GM19468 (cell line): ENCODE measurements around the gene ZNF480.
A peak's percentile ranks its signal among the peaks of the same experiment; 100 is the strongest.
"Not testable (repeated sequence)": the region's sequence is repeated elsewhere in the genome, so short reads cannot be mapped to it uniquely, and the experiment has no call there.

Source experiments
- ATAC-seq: cut with Tn5 transposase; IDR thresholded peaks from one replicate; pipeline ENCODE4 v1.9.1; 2021; ENCODE audit warnings: mild to moderate bottlenecking, moderate library complexity, moderate number of reproducible peaks; ENCODE audit not compliant: unreplicated experiment; ENCODE audit errors: extremely low read depth

Gene ZNF480

DNA sequence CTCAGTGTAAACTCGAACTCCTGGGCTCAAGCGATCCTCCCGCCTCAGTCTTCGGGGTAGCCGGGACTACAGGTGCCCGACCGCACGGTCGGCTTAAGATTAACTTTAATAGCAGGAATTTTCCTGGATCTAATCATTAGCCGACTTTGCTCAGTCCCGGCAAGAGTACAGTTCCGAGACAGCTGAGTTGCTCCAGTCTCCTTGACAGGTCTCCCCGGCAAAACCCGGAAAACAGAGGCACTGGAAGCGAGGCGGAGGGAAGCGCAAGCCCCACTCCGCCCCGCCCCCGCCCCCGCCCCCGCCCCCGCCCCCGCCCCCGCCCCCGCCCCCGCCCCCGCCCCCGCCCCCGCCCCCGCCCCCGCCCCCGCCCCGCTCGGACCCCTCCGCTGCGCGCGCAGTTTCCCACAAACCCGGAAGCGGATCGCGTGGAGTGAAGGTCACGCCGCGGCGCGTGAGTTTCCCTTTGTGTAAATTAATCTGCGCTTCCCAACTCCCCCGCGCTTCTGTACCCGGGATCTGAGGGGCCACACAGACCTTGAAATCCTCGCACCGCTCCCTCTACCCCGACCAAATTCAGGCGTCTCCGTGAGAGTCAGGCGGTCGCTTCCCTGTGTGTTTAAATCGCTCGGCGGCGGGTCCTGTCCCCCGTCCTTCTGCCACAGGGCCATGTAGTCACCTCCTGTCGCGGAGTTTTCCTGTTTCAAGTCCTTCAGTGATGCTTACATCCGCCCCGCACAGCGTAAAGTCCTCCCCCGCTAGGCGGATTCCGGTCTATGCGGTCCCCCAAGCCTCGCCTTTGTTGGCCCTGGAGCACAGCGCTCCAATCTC lies at the start of gene ZNF480:
Gene ZNF480, plus strand, starts transcription at position 397 of the 828 bp plus-strand sequence. CDS start 3,244 bp downstream, outside the sequence.
- no peak for ATAC-seq

- ATAC-seq: no peak
Measured at GRCh38 chr19:52248241-52248640, 48.7 kb upstream of the ZNF480 start.

GRCh38 chr19:52258426-52258825 lies 38.5 kb upstream of the ZNF480 start:
- no peak for ATAC-seq

GRCh38 chr19:52265556-52265955 lies 31.4 kb upstream of the ZNF480 start:
- ATAC-seq: not testable (repeated sequence)

- peak; percentile 77 for ATAC-seq
Measured at GRCh38 chr19:52269338-52270261, 27.4 kb upstream of the ZNF480 start, which contains the start of gene ZNF766. Gene ZNF766, plus strand, starts transcription at chr19:52269587. Its CDS starts 27 bp downstream, at chr19:52269614.

GRCh38 chr19:52270266-52270885 lies 26.6 kb upstream of the ZNF480 start:
- no peak for ATAC-seq

- no peak for ATAC-seq
Measured at GRCh38 chr19:52273301-52273700, 23.7 kb upstream of the ZNF480 start.

DNA sequence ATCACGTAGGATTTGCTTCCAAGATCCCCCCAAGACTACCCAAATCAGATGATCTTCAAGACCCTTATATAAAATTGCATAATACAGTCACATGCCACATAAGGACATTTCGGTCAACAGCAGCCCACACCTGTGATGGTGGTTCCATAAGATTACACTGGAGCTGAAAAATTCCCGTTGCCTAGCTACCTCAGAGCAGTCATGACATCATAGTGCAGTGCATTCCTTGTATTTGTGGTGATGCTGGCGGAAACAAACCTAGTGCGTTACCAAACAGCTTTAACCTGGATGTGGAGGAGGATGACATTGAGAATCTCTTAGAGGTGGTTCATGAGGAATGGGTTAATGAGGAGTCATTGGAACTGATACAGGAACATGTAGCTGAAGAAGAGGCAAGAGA lies 22.8 kb upstream of the ZNF480 start:
- no peak for ATAC-seq

GRCh38 chr19:52275988-52276387 lies 21.0 kb upstream of the ZNF480 start:
- no peak for ATAC-seq

DNA sequence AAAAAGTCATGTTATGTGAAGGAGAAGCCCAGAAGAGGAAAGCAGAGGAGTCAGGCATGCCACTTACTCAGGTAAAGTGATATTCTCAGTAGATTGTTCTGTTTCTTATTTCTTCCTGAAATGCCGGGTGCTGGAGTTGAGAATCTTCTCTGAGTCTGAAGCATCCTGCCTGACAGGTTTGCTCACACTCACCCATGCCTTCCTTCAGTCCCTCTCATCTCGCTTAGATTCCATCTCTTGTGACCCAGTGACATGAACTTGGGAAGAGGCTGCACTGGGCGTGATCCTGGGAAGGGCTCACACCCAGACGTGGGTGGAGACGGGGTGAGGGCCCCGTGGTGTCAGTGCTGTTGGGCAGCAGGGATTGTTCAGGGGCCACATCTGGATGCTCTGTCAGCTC lies 19.5 kb upstream of the ZNF480 start:
- no peak for ATAC-seq

GRCh38 chr19:52286256-52286655 lies 10.7 kb upstream of the ZNF480 start:
- ATAC-seq: no peak

DNA sequence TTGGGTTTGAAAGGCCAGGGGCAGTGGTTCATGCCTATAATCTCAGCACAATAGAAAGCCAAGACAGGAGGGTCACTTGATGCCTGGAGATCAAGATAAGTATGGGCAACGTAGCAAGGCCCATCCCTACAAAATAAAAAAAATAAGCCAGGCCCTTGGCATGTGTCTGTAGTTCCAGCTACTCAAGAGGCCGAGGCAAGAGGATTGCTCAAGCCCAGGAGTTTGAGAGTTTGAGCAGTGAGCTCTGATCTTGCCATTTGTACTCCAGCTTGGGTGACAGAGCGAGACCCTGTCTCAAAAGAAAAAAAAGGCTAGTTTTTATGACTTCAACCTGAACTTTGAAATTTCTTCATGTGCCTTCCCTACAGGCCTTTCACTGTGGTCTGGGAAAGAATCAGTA lies 5.2 kb upstream of the ZNF480 start:
- ATAC-seq: no peak

GRCh38 chr19:52292946-52293345 lies 4.0 kb upstream of the ZNF480 start:
- ATAC-seq: not testable (repeated sequence)

- no peak for ATAC-seq
Measured at GRCh38 chr19:52296400-52296772, 583 bp upstream of the ZNF480 start.

GRCh38 chr19:52297601-52298364 lies 814 bp downstream of the ZNF480 start:
- ATAC-seq: no peak

DNA sequence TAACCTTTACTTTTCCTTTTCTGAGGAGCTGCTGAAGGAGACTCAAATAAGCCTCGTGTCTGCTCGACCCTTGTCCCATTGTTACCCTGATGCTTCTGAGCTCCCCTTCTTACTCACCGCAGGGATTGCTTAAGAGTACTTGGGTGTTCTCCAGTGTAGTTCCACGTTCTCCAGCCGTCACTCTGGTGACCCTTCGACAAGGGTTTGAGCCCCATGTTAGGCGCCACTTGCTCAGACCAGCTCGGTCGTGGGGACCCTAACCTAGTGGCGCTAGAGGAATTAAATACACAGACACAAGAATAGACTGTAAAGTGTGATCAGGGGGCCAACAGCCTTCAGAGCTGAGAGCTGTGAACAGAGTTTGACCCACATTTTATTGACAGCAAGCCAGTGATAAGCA lies 10.3 kb downstream of the ZNF480 start:
- no peak for ATAC-seq

- ATAC-seq: no peak
Measured at GRCh38 chr19:52322429-52322828, 25.5 kb downstream of the ZNF480 start.

DNA sequence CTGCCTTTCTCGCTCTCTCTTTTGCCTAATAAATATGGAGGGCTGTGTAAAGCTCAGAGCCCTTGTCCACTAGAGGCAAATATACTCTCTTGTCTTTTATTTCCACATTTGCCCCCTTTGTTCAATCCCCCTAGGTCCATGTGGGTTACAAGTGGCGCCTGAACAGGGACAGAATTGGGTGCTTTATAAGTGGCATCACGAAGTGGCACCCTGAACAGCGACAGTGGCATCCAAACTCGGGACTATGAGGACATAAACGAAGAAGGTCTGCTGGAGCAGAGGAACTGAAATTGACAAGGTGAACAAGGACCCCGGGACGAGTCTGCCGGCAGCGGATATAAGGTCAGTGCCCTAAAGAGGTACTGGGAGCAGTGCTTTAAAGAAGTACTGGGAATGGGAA lies 34.8 kb downstream of the ZNF480 start:
- ATAC-seq: no peak

- no peak for ATAC-seq
Measured at GRCh38 chr19:52335768-52336116, 38.8 kb downstream of the ZNF480 start.
